Naive thymus-derived CD8-positive, alpha-beta T cell (primary cell): ENCODE data around the gene NFX1. TPM values are rescaled to one million over a fixed set of nuclear protein-coding genes. Genes with fewer than 3 reads are reported as not detected.
A peak's percentile ranks its signal among the peaks of the same experiment; 100 is the strongest.

Experiments
- ATAC-seq, 2 donors: fragments of 150-1000 bp; cut with Tn5 transposase in 1 of 2; sonication (Bioruptor Pico), chemical (Tn5 transposase) in 1 of 2; 1 replicate in 1 of 2; 2 replicates in 1 of 2; pipeline ENCODE4 v1.10.0; 2021; ENCODE audit warnings: mild to moderate bottlenecking in 2 of 2, moderate library complexity in 2 of 2
- POLR2A ChIA-PET: fragments of 350-600 bp; sonication (Branson Sonifier 250); formaldehyde crosslinking; loops from one replicate; lab custom pipeline; 2021; ENCODE audit warnings: antibody characterized with exemption; lab: Charles Lee
- DNase-seq, 10 donors: peaks; one replicate each; pipeline versions ENCODE4 v3.0.0 to v3.0.0-alpha.2; 2020 to 2022
- H3K27ac Mint-ChIP-seq, 10 donors: one replicate each; pipeline ENCODE4 v1.8.0; 2020 to 2022; ENCODE audit warnings: mild to moderate bottlenecking in 10 of 10, mixed read lengths in 10 of 10, moderate library complexity in 4 of 10, inconsistent platforms in 1 of 10
- H3K27me3 Mint-ChIP-seq, 5 donors: one replicate each; pipeline ENCODE4 v1.8.0; 2021 to 2022; ENCODE audit warnings: mixed read lengths in 5 of 5
- H3K36me3 Mint-ChIP-seq, 3 donors: one replicate each; pipeline ENCODE4 v1.8.0; 2020 to 2022; ENCODE audit warnings: mixed read lengths in 3 of 3, mild to moderate bottlenecking in 2 of 3, inconsistent platforms in 1 of 3
- H3K4me1 Mint-ChIP-seq, 4 donors: one replicate each; pipeline ENCODE4 v1.8.0; 2021 to 2022; ENCODE audit warnings: mixed read lengths in 4 of 4
- H3K4me3 Mint-ChIP-seq, 10 donors: one replicate each; pipeline ENCODE4 v1.8.0; 2020 to 2022; ENCODE audit warnings: mild to moderate bottlenecking in 10 of 10, mixed read lengths in 10 of 10, moderate library complexity in 6 of 10, inconsistent platforms in 1 of 10
- H3K9me3 Mint-ChIP-seq, 9 donors: one replicate each; pipeline ENCODE4 v1.8.0; 2020 to 2022; ENCODE audit warnings: mixed read lengths in 9 of 9, mild to moderate bottlenecking in 3 of 9, inconsistent platforms in 1 of 9, moderate library complexity in 1 of 9
- polyA plus RNA-seq, 3 donors: library from polyadenylated mRNA; unstranded; fragments of 300-500 nt; fragmentation: Illumina TruSeq; gene quantifications; one replicate each; pipeline ENCODE4 v1.2.3, GENCODE V29; 2021
- total RNA-seq, 8 experiments: library from RNA in 2 of 8; stranded (reverse) in 2 of 8; gene quantifications; one replicate each; pipeline ENCODE4 v1.2.3 and lab custom pipeline; 2021 to 2026

The NFX1 gene
- total and polyA plus RNA-seq, 5 experiments from 2014 or later, result 22.8 to 70.5 (median 42.7) TPM

DNA sequence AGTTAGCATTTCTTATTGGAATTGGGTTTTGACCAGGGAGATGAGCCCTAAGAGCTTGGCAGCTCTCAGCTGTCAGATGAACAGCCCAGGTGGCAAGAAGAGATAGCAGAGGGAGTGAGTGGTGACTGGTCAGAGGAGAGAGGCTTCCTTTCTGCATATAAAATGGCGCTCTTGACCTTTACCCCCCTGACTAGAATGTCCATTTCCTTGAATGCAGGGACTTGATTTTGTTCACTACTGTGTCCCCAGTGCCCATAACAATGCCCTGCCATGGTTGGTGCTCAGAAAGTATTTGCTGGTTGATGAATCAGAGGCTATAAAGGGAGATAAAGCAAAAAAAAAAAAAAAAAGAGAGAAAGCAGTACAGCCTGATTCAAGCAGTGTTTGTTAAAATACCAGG is 18.3 kb upstream of the NFX1 start:
- no peaks in the 10 kb centered on the region for H3K9me3 Mint-ChIP-seq
- H3K4me1 Mint-ChIP-seq, result peaks cover 10 to 21% (median 14%) of the 10 kb centered on the region in 4 donors
- ATAC-seq, result no peak
- no peaks in the 10 kb centered on the region for H3K27me3 Mint-ChIP-seq
- peak overlapping the region in 3 of 10 donors; percentile 27 to 71 (median 37) for H3K27ac Mint-ChIP-seq
- H3K4me3 Mint-ChIP-seq, result no peak overlapping the region
- no peak for DNase-seq
- POLR2A ChIA-PET, result no interaction called here
- H3K36me3 Mint-ChIP-seq, result peaks cover 0 to 87% (median 17%) of the 10 kb centered on the region in 3 donors

DNA sequence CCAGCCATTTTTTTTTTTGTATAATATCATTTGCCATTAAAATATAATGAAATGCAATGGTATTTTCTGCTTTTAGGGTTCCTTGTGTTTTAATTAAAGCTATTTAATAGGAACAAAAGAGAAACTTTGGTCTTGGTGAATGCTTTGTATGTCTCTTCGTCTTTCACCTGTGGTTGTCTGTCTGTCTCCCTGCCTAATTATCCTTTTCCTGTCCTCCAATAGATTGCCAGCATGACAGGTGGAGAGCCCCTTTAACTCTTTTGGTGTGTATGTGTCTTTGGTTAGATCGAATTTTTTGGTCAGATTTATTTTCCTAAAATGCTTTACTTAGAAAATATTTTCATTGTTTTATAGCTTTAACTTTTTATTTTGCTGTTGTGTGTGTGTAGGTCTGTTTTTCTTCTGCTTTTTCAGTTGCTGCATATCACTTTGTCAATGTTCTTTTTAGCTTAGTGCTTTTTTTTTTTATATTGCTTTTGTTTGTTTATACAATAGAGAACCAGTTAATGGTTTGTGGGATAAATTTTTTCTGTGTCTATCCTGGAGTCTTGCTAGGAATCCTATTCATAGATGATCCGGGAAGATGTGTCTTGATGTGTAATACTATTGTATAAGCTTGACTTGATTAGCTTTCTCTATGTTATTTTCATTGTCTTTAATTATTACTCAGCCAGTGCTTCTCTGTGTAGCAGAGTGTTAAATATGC is 16.9 kb upstream of the NFX1 start:
- H3K9me3 Mint-ChIP-seq, result no peaks in the 10 kb centered on the region
- peaks cover 0 to 89% (median 15%) of the 10 kb centered on the region in 3 donors for H3K36me3 Mint-ChIP-seq
- H3K4me1 Mint-ChIP-seq, result peaks cover 3 to 13% (median 6%) of the 10 kb centered on the region in 4 donors
- no peak overlapping the region for H3K4me3 Mint-ChIP-seq
- H3K27ac Mint-ChIP-seq, result peak overlapping the region in 6 of 10 donors; percentile 4 to 71 (median 29)
- no peak for ATAC-seq
- POLR2A ChIA-PET, result no interaction called here
- no peak for DNase-seq
- no peaks in the 10 kb centered on the region for H3K27me3 Mint-ChIP-seq

DNA sequence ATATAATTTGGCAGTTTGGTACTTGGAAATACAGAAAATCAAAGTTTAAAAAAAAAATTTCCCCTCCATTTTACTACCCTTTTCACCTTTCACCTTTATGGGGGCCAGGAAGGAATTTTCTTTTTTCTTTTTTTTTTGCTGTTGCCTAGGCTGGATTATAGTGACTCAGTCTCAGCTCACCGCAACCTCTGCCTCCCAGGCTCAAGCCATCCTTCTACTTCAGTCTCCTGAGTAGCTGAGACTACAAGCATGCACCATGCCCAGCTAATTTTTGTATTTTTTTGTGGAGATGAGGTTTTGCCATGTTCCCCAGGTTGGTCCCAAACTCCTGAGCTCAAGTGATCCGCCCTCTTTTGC is 16.4 kb upstream of the NFX1 start:
- H3K9me3 Mint-ChIP-seq, result no peaks in the 10 kb centered on the region
- peaks cover 0 to 90% (median 15%) of the 10 kb centered on the region in 3 donors for H3K36me3 Mint-ChIP-seq
- DNase-seq (no peak), ATAC-seq (no peak)
- H3K27ac Mint-ChIP-seq, result peak overlapping the region in 4 of 10 donors; percentile 28 to 84 (median 58)
- H3K4me3 Mint-ChIP-seq, result no peak overlapping the region
- POLR2A ChIA-PET, result no interaction called here
- H3K27me3 Mint-ChIP-seq, result no peaks in the 10 kb centered on the region
- peaks cover 3 to 13% (median 6%) of the 10 kb centered on the region in 4 donors for H3K4me1 Mint-ChIP-seq

DNA sequence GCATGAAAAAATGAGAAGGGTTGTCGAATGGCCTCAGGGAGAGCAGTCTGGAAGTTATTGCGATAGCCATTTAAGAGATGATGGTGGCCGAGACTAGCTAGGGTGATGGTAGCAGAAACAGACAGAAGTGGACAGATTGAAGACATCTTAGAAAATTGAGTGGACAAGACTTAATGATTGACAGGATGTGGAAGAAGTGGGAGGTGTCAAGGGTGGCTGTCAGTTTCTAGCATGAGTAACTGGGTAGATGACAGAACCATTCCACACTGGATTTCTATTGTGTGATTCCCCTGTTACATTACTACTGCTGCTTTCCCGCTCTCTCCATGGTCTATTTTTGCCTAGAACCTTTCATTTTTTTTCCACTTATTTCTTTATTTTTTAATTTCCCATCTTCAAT is 12.8 kb upstream of the NFX1 start:
- Mint-ChIP-seq H3K27me3 (no peaks in the 10 kb centered on the region), H3K4me3 (no peak overlapping the region), H3K27ac (peak overlapping the region in 3 of 10 donors; percentile 6 to 38 (median 7)), H3K9me3 (no peaks in the 10 kb centered on the region), H3K36me3 (peaks cover 0 to 93% (median 0%) of the 10 kb centered on the region in 3 donors), H3K4me1 (peaks cover 0 to 4% (median 1%) of the 10 kb centered on the region in 4 donors)
- POLR2A ChIA-PET, result no interaction called here
- DNase-seq (no peak), ATAC-seq (no peak)

DNA sequence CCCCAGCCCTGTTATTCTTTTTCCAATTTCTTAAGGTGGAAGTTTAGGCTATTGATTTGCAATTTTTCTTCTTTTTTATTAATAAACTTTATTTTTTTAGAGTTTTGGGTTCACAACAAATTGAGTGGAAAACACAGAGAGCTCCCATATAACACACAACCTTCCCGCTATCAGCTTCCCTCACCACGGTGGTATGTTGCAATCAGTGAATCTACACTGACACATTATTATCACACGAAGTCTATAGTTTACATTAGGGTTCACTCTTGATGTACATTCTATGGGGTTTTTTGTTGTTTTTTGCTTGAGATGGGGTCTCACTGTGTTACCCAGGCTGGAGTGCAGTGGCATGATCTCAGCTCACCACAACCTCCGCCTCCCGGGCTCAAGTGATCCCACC is 4.8 kb upstream of the NFX1 start:
- H3K9me3 Mint-ChIP-seq, result no peaks in the 10 kb centered on the region
- H3K27ac Mint-ChIP-seq, result peak overlapping the region in 3 of 10 donors; percentile 1 to 47 (median 9)
- H3K4me1 Mint-ChIP-seq, result peaks cover 4 to 27% (median 20%) of the 10 kb centered on the region in 4 donors
- peaks cover 0 to 43% (median 0%) of the 10 kb centered on the region in 3 donors for H3K36me3 Mint-ChIP-seq
- DNase-seq, result no peak
- H3K4me3 Mint-ChIP-seq, result no peak overlapping the region
- POLR2A ChIA-PET, result interaction anchor here (1.4 kb wide), 1 partner anchor 20 kb away, joined by 5 read pairs; the partner anchor contains the start of genes BAG1 and CHMP5
- H3K27me3 Mint-ChIP-seq, result peaks cover 0 to 2% (median 0%) of the 10 kb centered on the region in 5 donors
- no peak for ATAC-seq

DNA sequence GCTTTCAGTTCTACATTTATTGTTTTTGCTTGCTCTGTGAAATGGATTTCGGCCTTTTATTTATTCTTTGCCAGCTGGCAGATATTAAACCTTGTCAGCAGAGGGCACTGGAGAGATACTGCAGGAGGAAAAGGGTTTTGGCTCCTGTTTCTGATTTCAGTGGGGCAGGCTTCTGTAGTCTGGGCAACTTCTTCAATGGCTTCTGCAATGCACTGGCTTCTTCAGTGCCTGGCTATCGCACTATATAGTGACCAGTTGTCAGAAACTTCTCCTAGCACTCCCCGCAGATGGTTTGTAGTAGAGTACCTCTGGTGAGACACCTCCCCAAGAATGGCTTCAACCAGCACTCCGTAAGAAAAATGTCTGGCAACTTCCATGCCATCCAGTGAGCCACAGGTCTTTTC is 3.2 kb upstream of the NFX1 start:
- H3K27me3 Mint-ChIP-seq, result peaks cover 0 to 2% (median 0%) of the 10 kb centered on the region in 5 donors
- POLR2A ChIA-PET, result interaction anchor here (1.4 to 2.3 kb wide), 2 partner anchors 22 to 129 kb away, joined by 4 to 12 read pairs; partner anchors contain the start of genes BAG1 and CHMP5
- peaks cover 8 to 42% (median 34%) of the 10 kb centered on the region in 4 donors for H3K4me1 Mint-ChIP-seq
- peaks cover 0 to 32% (median 0%) of the 10 kb centered on the region in 3 donors for H3K36me3 Mint-ChIP-seq
- no peak for ATAC-seq
- DNase-seq, result peak in 8 of 10 donors; percentile 49 to 77 (median 66)
- no peaks in the 10 kb centered on the region for H3K9me3 Mint-ChIP-seq
- peak overlapping the region; percentile 29 to 92 (median 89) for H3K27ac Mint-ChIP-seq
- peak overlapping the region in 7 of 10 donors; percentile 4 to 78 (median 16) for H3K4me3 Mint-ChIP-seq

DNA sequence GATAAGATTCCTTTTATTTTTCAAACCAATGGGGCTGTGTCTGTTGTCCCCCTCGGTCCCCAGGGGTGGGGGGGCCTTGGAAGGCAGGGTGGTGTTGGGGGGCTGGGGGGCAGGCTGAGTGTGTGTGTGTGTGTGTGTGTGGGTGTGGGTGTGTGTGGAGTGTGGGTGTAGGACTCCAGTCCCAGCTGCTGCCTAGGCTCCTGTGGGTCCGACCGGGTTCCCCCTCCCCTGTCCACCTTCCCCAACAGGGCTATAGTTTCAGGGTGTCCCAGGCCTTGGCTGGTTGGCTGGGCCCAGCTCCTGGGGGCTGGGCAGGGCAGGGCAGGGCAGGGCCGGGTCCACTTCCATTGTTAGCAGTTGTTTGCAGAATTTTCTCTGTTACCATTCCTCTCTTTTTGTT is 2.1 kb upstream of the NFX1 start:
- Mint-ChIP-seq H3K36me3 (peaks cover 0 to 30% (median 6%) of the 10 kb centered on the region in 3 donors), H3K27me3 (peaks cover 0 to 2% (median 0%) of the 10 kb centered on the region in 5 donors), H3K4me3 (peak overlapping the region in 5 of 10 donors; percentile 26 to 71 (median 46)), H3K9me3 (no peaks in the 10 kb centered on the region), H3K4me1 (peaks cover 18 to 53% (median 46%) of the 10 kb centered on the region in 4 donors), H3K27ac (peak overlapping the region; percentile 71 to 99 (median 88))
- DNase-seq (peak in 1 of 10 donors; percentile 63), ATAC-seq (no peak)
- POLR2A ChIA-PET, result interaction anchor here (0.9 to 2.3 kb wide), 2 partner anchors 23 to 212 kb away, joined by 3 to 12 read pairs; partner anchors contain the start of genes BAG1, CHMP5 and SMU1

DNA sequence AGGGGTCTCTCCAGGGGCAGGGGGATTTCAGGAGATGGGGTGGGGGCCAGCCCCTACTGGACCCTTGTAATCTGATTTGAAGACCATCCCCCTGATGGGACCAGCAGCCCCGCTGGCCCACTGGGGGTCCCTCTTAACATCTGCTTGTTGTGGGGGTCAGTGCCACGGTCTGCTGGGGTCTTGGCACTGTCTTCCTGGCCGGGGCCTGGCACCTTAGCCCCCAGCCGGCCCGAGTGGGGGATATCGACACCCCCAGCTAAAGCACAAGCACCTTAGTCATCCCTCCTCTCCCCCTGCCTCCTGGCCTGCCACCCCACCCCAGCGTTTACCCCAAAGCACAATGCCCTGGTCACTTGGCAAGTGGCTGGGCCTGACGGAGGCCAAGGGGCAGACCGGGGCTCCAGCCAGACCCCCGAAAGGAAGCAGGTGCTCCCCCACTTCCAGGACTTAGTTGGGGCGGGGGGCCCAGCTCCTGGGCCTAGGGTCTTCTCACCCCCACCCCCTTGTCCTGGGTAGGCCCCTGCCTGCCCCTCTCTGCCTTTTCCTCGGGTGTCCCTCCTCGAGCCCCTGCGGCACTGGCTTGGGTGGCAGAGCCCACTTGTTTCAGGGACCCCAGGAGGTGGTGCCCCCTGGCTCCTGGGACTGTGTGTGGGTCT is 1.4 kb upstream of the NFX1 start:
- POLR2A ChIA-PET, result interaction anchor here (1.8 to 2.7 kb wide), 5 partner anchors 24 to 264 kb away, joined by 11 to 44 read pairs (median 12); partner anchors contain the start of genes BAG1, CHMP5, DNAJA1 and NOL6
- Mint-ChIP-seq H3K4me3 (peak overlapping the region; percentile 11 to 97 (median 76)), H3K36me3 (peaks cover 0 to 31% (median 6%) of the 10 kb centered on the region in 3 donors), H3K9me3 (no peaks in the 10 kb centered on the region), H3K27me3 (peaks cover 0 to 2% (median 0%) of the 10 kb centered on the region in 5 donors), H3K4me1 (peaks cover 21 to 59% (median 52%) of the 10 kb centered on the region in 4 donors), H3K27ac (peak overlapping the region; percentile 68 to 100 (median 99))
- no peak for ATAC-seq
- DNase-seq, result peak in 1 of 10 donors; percentile 8

DNA sequence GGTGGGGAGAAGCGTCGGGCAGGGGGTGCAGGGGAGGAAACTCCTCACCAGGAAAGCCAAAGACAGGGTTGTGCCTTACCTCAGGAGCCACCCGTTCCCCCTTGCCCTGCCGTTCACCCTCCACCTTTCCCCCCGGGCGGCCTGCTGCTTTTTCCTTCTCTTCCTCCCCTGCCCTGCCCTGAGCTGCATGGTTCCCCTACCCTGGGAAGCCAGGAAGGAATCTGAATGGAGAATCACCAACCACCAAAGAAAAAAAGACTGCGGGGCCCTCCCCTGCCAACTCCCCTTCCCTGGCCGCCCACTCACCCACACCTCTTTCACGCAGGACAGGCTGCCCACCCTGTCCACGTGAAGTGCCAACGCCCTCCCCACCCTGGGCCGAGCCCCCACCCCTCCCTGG is 820 bp upstream of the NFX1 start:
- H3K27ac Mint-ChIP-seq, result peak overlapping the region; percentile 97 to 100 (median 99)
- POLR2A ChIA-PET, result interaction anchor here (0.6 to 2.7 kb wide), 21 partner anchors 7 to 1673 kb away, joined by 3 to 44 read pairs (median 4); partner anchors contain the start of genes AQP3, B4GALT1, BAG1 and CHMP5

DNA sequence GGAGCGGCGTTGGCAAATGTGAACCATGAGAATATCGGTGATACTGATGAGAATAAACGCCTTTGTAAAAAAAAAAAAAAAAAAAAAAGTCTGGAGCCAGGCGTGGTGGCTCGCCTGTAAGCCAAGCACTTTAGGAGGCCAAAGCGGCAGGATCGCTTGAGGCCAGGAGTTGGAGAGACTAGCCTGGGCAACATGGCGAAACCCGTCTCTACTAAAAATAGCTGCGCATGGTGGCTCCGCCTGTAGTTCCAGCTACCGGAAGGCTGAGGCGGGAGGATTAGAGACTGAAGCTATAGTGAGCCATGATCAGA is 425 bp upstream of the NFX1 start:
- peaks cover 4 to 33% (median 14%) of the 10 kb centered on the region in 3 donors for H3K36me3 Mint-ChIP-seq
- no peak for ATAC-seq
- H3K4me3 Mint-ChIP-seq, result peak overlapping the region; percentile 82 to 99 (median 95)
- peaks cover 27 to 68% (median 60%) of the 10 kb centered on the region in 4 donors for H3K4me1 Mint-ChIP-seq
- H3K27ac Mint-ChIP-seq, result peak overlapping the region; percentile 97 to 100 (median 99)
- H3K9me3 Mint-ChIP-seq, result no peaks in the 10 kb centered on the region
- POLR2A ChIA-PET, result interaction anchor here (0.6 to 2.7 kb wide), 32 partner anchors 8 to 1673 kb away, joined by 3 to 44 read pairs (median 4); partner anchors contain the start of genes AQP3, B4GALT1, BAG1 and CHMP5
- DNase-seq, result no peak
- H3K27me3 Mint-ChIP-seq, result peaks cover 0 to 2% (median 0%) of the 10 kb centered on the region in 5 donors

More for the DNA sequence above, 820 bp upstream of the NFX1 start:
- Mint-ChIP-seq H3K4me3 (peak overlapping the region; percentile 82 to 99 (median 95)), H3K4me1 (peaks cover 23 to 64% (median 56%) of the 10 kb centered on the region in 4 donors), H3K27me3 (peaks cover 0 to 2% (median 0%) of the 10 kb centered on the region in 5 donors), H3K9me3 (no peaks in the 10 kb centered on the region), H3K36me3 (peaks cover 1 to 33% (median 10%) of the 10 kb centered on the region in 3 donors)
- ATAC-seq, result peak in 1 of 2 donors; percentile 1
- DNase-seq, result peak in 7 of 10 donors; percentile 12 to 32 (median 25)

DNA sequence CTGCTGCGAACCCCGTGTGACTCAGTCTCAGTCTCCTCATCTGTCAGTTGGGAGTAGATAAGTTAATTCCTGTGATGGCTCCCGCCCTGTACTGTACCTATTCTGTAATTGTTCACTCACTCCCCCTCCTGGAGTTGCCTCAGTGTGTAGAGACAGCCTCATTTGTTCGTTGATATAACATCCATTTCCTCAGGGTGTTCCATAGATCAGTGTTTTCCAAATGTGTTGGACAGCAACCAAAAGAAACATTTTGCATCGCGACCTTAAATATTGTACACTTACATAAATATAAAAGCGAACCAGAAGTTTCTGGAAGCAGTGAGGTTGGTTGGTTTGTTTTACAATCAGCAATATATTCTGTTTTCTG is 698 bp downstream of the NFX1 start:
- Mint-ChIP-seq H3K27me3 (peaks cover 0 to 2% (median 0%) of the 10 kb centered on the region in 5 donors), H3K9me3 (no peaks in the 10 kb centered on the region), H3K27ac (peak overlapping the region; percentile 97 to 100 (median 99)), H3K4me3 (peak overlapping the region; percentile 82 to 99 (median 95)), H3K36me3 (peaks cover 4 to 38% (median 18%) of the 10 kb centered on the region in 3 donors), H3K4me1 (peaks cover 28 to 77% (median 66%) of the 10 kb centered on the region in 4 donors)
- POLR2A ChIA-PET, result interaction anchor here (1.2 to 2.7 kb wide), 10 partner anchors 10 to 266 kb away, joined by 4 to 44 read pairs (median 12); partner anchors contain the start of genes AQP3, B4GALT1, BAG1 and CHMP5
- no peak for ATAC-seq
- DNase-seq, result no peak

DNA sequence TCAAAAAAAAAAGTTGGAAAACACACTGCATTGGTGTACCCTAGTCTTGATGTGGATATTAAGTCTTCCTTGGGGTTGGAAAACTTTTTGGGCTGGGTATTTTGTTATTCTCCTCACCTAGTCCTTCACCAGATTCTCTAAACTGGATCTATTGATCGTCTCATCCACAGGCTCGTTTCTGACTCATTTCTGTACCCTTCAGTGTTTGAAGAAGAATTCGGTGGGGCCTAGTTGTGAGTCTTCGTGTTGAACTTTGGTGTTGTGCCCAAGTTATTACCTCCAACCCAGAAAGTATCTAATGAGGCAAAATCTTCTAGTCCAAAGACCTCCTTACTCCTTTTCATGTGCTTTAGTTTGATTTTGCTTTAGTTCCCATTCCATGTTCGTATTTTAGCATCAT is 1.6 kb downstream of the NFX1 start:
- no peak for DNase-seq
- Mint-ChIP-seq H3K27ac (peak overlapping the region; percentile 39 to 100 (median 99)), H3K36me3 (peaks cover 4 to 46% (median 18%) of the 10 kb centered on the region in 3 donors), H3K4me1 (peaks cover 34 to 81% (median 72%) of the 10 kb centered on the region in 4 donors), H3K9me3 (no peaks in the 10 kb centered on the region), H3K4me3 (peak overlapping the region; percentile 68 to 98 (median 92)), H3K27me3 (peaks cover 0 to 2% (median 0%) of the 10 kb centered on the region in 5 donors)
- ATAC-seq, result no peak
- POLR2A ChIA-PET, result interaction anchor here (2.6 kb wide), 1 partner anchor 181 kb away, joined by 23 read pairs; the partner anchor contains the start of gene NOL6
